HepG2 (cell line): ENCODE results near the gene FEM1B.

ENCODE experiments used
- ATF3 ChIP-seq: sonication (generic); formaldehyde crosslinking; IDR thresholded peaks from 2 replicates; pipeline ENCODE4 v1.4.0; 2020; ENCODE audit warnings: missing genetic modification reagents
- CTCF ChIP-seq: sonication (generic); formaldehyde crosslinking; IDR thresholded peaks from 2 replicates; pipeline ENCODE4 v1.5.0; 2020; ENCODE audit warnings: mild to moderate bottlenecking, missing genetic modification reagents, moderate library complexity
- E2F5 ChIP-seq: sonication (generic); formaldehyde crosslinking; conservative IDR thresholded peaks from 2 replicates; pipeline ENCODE4 v1.4.0; 2020; ENCODE audit warnings: missing genetic modification reagents
- ELF1 ChIP-seq: sonication (generic); formaldehyde crosslinking; IDR thresholded peaks from 2 replicates; pipeline ENCODE4 v1.4.0; 2020; ENCODE audit warnings: missing genetic modification reagents
- EZH2 ChIP-seq: conservative IDR thresholded peaks from 2 replicates; pipeline ENCODE4 v1.6.1; 2012; ENCODE audit warnings: mild to moderate bottlenecking, low read depth, low read length, moderate library complexity
- PHF5A ChIP-seq: IDR thresholded peaks from one replicate; pipeline ENCODE4 v1.6.1; 2018; ENCODE audit warnings: low read depth, missing genetic modification reagents; ENCODE audit not compliant: unreplicated experiment

- no peak for TF ChIP-seq EZH2
- no peak for TF ChIP-seq PHF5A (CRISPR knock-in tag)
- no peak for TF ChIP-seq ATF3 (CRISPR knock-in tag)
- no peak for TF ChIP-seq E2F5
- TF ChIP-seq ELF1 (CRISPR knock-in tag) = no peak
- TF ChIP-seq CTCF (CRISPR knock-in tag) = no peak
These were observed 50.9 kb downstream of the FEM1B start for GRCh38 chr15:68328443-68328842.
